T-cell (primary cell): Measurements from ENCODE around the gene PROM2. TPM values are rescaled to one million over a fixed set of nuclear protein-coding genes. Genes with fewer than 3 reads are reported as not detected.

Source experiments
- ATAC-seq, 4 experiments: fragments of 200-7000 bp in 3 of 4; fragments of 150-1000 bp in 1 of 4; cut with Tn5 transposase; replicated peaks in 1 of 4; 1 replicate in 3 of 4; 2 replicates in 1 of 4; pipeline ENCODE4 v1.10.0; 2021; ENCODE audit warnings: moderate library complexity in 3 of 4, mild to moderate bottlenecking in 2 of 4, moderate number of reproducible peaks in 1 of 4
- CTCF ChIA-PET, 2 donors: fragments of 300-600 bp; sonication (Branson Sonifier 250); formaldehyde crosslinking; loops; one replicate each; lab custom pipeline; 2022; ENCODE audit warnings: antibody characterized with exemption in 2 of 2; lab: Charles Lee
- POLR2A ChIA-PET, 2 donors: fragments of 300-600 bp; sonication (Branson Sonifier 250); formaldehyde crosslinking; loops; one replicate each; lab custom pipeline; 2022; ENCODE audit warnings: antibody characterized with exemption in 2 of 2; lab: Charles Lee
- DNase-seq, 35 experiments: peaks; one replicate each; pipeline versions ENCODE4 v3.0.0 to v3.0.0-alpha.2; 2013 to 2023
- H3K27ac ChIP-seq: one replicate; pipeline ENCODE4 v1.5.1; 2013; ENCODE audit warnings: low read length
- H3K27me3 ChIP-seq, 2 experiments: replicated peaks in 1 of 2; 1 replicate in 1 of 2; 2 replicates in 1 of 2; pipeline versions ENCODE4 v1.6.1 to v1.7.0; 2013; ENCODE audit warnings: low read length in 1 of 2, mixed read lengths in 1 of 2; ENCODE audit not compliant: control insufficient read depth in 2 of 2, insufficient read depth in 2 of 2; ENCODE audit errors: extremely low read depth in 1 of 2
- H3K36me3 ChIP-seq, 2 donors: 1 replicate in 1 of 2; 2 replicates in 1 of 2; pipeline versions ENCODE4 v1.6.1 to v1.7.0; 2013; ENCODE audit warnings: low read length in 1 of 2; ENCODE audit not compliant: control insufficient read depth in 2 of 2, insufficient read depth in 1 of 2; ENCODE audit errors: extremely low read depth in 1 of 2
- H3K4me1 ChIP-seq, 2 experiments: 1 replicate in 1 of 2; 2 replicates in 1 of 2; pipeline versions ENCODE4 v1.6.1 to v1.7.0; 2013; ENCODE audit warnings: low read length in 2 of 2, mixed read lengths in 1 of 2; ENCODE audit not compliant: insufficient read depth in 2 of 2, control insufficient read depth in 1 of 2; ENCODE audit errors: extremely low read depth in 1 of 2
- H3K4me3 ChIP-seq, 2 donors: 1 replicate in 1 of 2; 2 replicates in 1 of 2; pipeline versions ENCODE4 v1.5.1 to v1.7.0; 2013; ENCODE audit warnings: mild to moderate bottlenecking in 2 of 2, low read length in 1 of 2, moderate library complexity in 1 of 2; ENCODE audit not compliant: control insufficient read depth in 1 of 2; ENCODE audit errors: extremely low read depth in 1 of 2
- H3K9me3 ChIP-seq: 2 replicates; pipeline ENCODE4 v1.7.0; 2013
- H3K27ac Mint-ChIP-seq, 2 donors: one replicate each; pipeline ENCODE4 v1.8.0; 2020 to 2021; ENCODE audit warnings: mild to moderate bottlenecking in 2 of 2, mixed read lengths in 2 of 2
- H3K27me3 Mint-ChIP-seq, 2 donors: one replicate each; pipeline ENCODE4 v1.8.0; 2021 to 2022; ENCODE audit warnings: mixed read lengths in 2 of 2
- H3K36me3 Mint-ChIP-seq: one replicate; pipeline ENCODE4 v1.8.0; 2021; ENCODE audit warnings: mixed read lengths
- H3K4me1 Mint-ChIP-seq, 3 donors: one replicate each; pipeline ENCODE4 v1.8.0; 2020 to 2022; ENCODE audit warnings: mixed read lengths in 3 of 3, mild to moderate bottlenecking in 1 of 3
- H3K4me3 Mint-ChIP-seq, 3 donors: one replicate each; pipeline ENCODE4 v1.8.0; 2020 to 2022; ENCODE audit warnings: mild to moderate bottlenecking in 3 of 3, mixed read lengths in 3 of 3, moderate library complexity in 3 of 3
- H3K9me3 Mint-ChIP-seq, 3 donors: one replicate each; pipeline ENCODE4 v1.8.0; 2020 to 2022; ENCODE audit warnings: mixed read lengths in 3 of 3
- WGBS: methylation state at CpG from one replicate; pipeline ENCODE4 v1.1.5; 2013; ENCODE audit warnings: missing lambda C conversion rate; ENCODE audit not compliant: insufficient coverage; 5-methylcytosine and 5-hydroxymethylcytosine counted together
- total RNA-seq, 35 experiments: library from RNA in 6 of 35; stranded (reverse) in 6 of 35; fragments of 120-200 nt in 1 of 35; gene quantifications; one replicate each; pipeline versions ENCODE4 v1.2.1 to v1.2.4 and lab custom pipeline; 2013 to 2026

Gene PROM2
- total RNA-seq, 5 donors from 2014 or later (not counting 1 experiment from before 2014, with no cell fraction given) = 0.30 to 2.1 (median 0.40) TPM

DNA sequence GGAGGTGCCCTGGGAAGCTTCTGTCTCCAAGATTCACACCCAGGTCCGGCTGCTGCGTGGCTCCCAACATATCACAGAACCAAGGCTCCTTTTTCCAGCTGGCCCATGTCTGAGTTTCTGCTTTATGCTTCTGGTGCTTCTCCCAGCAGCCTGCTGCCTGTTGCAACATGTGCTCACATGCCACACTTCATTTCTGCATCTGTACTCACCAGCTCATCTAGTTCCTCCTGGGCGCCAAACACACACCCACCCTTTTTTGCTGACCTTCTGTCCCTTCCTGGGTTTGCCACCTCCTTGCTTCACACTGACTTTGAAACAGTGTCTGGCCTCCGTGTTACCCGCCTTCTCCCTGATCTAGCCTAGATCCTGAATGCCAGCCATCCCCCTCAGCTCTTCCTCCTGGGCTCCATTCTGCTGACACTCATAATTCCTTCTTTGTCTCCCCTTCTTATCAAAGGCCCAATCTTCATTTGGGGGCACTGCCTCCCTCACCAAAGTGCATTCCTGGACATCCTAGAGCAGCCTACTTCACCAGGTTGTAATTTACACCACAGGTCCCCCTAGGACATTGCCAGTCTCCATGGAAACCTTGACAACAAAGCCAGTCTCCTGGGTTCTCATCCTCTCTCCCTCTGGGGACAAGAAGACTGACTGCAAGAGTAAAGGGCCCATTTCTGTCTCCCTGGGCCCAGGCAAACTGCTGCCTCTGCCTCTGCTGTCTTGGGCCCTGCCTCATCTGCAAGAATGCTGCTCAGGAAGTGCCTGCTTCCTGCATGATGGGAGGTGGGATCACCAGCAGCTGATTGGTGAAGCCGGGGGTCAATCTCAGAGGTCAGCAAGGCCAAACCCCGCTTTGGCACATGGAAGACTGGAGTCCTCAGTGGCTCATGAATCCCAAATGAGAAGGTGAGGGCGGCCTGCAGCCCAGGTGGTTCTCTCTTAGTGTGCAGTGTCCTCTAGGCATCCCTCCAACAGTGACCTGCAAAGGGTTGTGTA lies 13.9 kb upstream of the PROM2 start:
- H3K27ac ChIP-seq = no peak overlapping the region
- Mint-ChIP-seq H3K4me3 (no peak overlapping the region), H3K27ac (no peak overlapping the region), H3K36me3 (peaks cover 13% of the 10 kb centered on the region), H3K4me1 (no peaks in the 10 kb centered on the region), H3K27me3 (peaks cover 8 to 16% of the 10 kb centered on the region in 2 donors), H3K9me3 (peaks cover 12 to 26% (median 22%) of the 10 kb centered on the region in 3 donors)
- no peak for ATAC-seq
- H3K36me3 ChIP-seq = no peaks in the 10 kb centered on the region
- CTCF ChIA-PET = no interaction called here
- DNase-seq = no peak
- no peaks in the 10 kb centered on the region for H3K4me1 ChIP-seq
- POLR2A ChIA-PET = no interaction called here
- no peak overlapping the region for H3K4me3 ChIP-seq
- 83% methylated on average over 7 of the region's 8 CpGs for WGBS
- H3K27me3 ChIP-seq = peaks cover 0 to 11% of the 10 kb centered on the region in 2 experiments
- H3K9me3 ChIP-seq = no peaks in the 10 kb centered on the region

DNA sequence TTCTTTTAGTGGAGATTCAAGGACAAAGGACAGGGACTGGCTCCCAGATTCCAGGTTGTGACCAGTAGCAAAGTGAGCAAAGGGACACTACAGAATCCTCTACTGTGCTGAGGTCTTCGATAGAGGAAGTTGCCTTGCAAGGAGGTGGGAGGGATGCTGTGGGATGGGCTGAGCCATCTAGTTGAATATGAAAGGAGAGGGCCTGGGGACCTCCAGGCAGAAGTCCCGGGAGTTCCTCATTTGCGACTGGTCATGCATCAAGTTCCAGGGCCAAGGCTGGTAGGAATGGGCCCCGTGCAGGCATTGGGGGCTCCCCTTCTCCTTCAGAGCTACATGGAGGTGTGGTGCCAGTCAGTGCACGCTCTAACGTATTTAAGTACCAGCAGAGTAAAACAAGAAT lies 12.6 kb upstream of the PROM2 start:
- 43% methylated on average over 3 of the region's 6 CpGs for WGBS
- no peak overlapping the region for H3K4me3 ChIP-seq
- Mint-ChIP-seq H3K27me3 (peaks cover 15 to 16% of the 10 kb centered on the region in 2 donors), H3K4me3 (no peak overlapping the region), H3K27ac (no peak overlapping the region), H3K36me3 (peaks cover 10% of the 10 kb centered on the region), H3K4me1 (no peaks in the 10 kb centered on the region), H3K9me3 (peaks cover 9 to 19% (median 16%) of the 10 kb centered on the region in 3 donors)
- CTCF ChIA-PET = no interaction called here
- H3K36me3 ChIP-seq = no peaks in the 10 kb centered on the region
- POLR2A ChIA-PET = no interaction called here
- no peaks in the 10 kb centered on the region for H3K9me3 ChIP-seq
- no peak for DNase-seq
- no peaks in the 10 kb centered on the region for H3K4me1 ChIP-seq
- no peak overlapping the region for H3K27ac ChIP-seq
- H3K27me3 ChIP-seq = peaks cover 0 to 15% of the 10 kb centered on the region in 2 experiments
- ATAC-seq = no peak

DNA sequence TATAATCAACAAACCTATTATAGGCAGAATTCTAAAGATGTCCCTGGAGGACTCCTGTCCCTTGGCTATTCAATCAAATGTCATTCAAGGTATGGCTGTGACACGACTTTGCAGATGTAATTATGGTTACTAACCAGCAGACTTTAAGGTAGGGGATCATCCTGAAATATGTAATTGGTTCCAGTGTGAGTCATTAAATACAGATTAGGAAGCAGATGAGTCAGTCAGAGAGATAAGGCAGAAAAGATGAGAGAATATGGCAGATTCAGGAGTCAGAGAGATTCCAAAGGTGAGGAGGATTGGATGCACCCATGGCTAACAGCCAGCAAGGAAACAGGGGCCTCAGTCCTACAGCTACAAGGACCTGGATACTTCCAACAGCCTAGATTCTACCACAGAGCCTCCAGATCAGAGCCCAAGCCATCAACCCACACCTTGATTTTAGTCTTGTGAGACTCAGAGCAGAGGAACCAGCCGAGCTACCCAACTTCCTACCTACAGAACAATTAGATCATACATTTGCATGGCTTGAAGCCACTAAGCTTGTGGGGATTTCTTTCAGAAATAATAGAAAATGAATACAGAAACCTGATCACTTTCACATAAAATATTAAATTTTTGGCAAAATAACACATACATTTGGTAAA lies 11.2 kb upstream of the PROM2 start:
- Histone ChIP-seq H3K9me3 (no peaks in the 10 kb centered on the region), H3K36me3 (no peaks in the 10 kb centered on the region), H3K27ac (no peak overlapping the region), H3K4me1 (no peaks in the 10 kb centered on the region), H3K27me3 (peaks cover 0 to 21% of the 10 kb centered on the region in 2 experiments), H3K4me3 (no peak overlapping the region)
- Mint-ChIP-seq H3K27ac (no peak overlapping the region), H3K36me3 (peaks cover 10% of the 10 kb centered on the region), H3K27me3 (peaks cover 16 to 18% of the 10 kb centered on the region in 2 donors), H3K4me1 (no peaks in the 10 kb centered on the region), H3K4me3 (no peak overlapping the region), H3K9me3 (peaks cover 7 to 16% (median 12%) of the 10 kb centered on the region in 3 donors)
- ATAC-seq (no peak), DNase-seq (no peak)
- 50% methylated on average over 1 of the region's 2 CpGs for WGBS
- POLR2A ChIA-PET = no interaction called here
- CTCF ChIA-PET = no interaction called here

DNA sequence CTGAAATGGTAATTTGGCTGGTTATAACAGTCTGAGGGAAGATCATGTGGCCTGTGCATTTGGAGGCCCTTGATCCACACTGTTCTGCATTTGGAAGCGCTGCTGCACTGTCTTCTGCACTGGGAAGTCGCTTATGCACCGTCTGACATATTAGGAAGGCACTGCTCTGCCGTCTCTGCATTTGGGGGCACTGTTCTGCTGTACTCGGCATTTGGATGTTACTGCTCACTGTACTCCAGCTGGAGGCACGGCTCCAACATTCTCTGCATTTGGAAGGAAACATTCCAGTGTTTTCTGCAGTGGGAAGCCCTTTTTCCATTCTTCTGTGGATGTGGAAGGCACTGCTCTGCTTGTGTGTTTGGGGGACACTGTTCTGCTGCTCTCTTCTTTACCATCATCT lies 9.6 kb upstream of the PROM2 start:
- ATAC-seq (no peak), DNase-seq (no peak)
- H3K27ac ChIP-seq = no peak overlapping the region
- Mint-ChIP-seq H3K9me3 (peaks cover 0 to under 1% (median 0%) of the 10 kb centered on the region in 3 donors), H3K27ac (no peak overlapping the region), H3K36me3 (no peaks in the 10 kb centered on the region), H3K4me1 (no peaks in the 10 kb centered on the region), H3K27me3 (peaks cover 9 to 18% of the 10 kb centered on the region in 2 donors), H3K4me3 (no peak overlapping the region)
- H3K4me3 ChIP-seq = no peak overlapping the region
- peaks cover 0 to 23% of the 10 kb centered on the region in 2 experiments for H3K27me3 ChIP-seq
- no peaks in the 10 kb centered on the region for H3K4me1 ChIP-seq
- CTCF ChIA-PET = no interaction called here
- 73% methylated on average over 5 of the region's 6 CpGs for WGBS
- no peaks in the 10 kb centered on the region for H3K9me3 ChIP-seq
- H3K36me3 ChIP-seq = no peaks in the 10 kb centered on the region
- POLR2A ChIA-PET = no interaction called here

DNA sequence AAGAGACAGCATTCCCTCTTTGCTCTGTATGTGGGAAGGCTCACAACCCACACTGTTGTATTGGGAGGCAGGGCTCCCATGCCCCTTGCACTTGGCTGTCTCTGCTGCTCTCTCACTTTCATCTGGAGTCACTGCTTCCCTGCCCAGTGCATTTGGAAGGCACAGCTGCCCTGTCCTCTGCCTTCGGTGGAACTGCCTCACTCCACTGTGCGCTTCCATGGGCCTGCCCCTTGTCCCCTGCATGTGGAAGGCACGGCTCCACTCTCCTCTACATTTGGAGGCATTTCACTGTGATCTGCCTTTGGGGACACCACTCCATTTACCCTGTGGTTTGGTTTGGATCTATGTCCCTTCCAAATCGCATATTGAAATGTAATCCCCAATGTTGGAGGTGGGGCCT lies 9.1 kb upstream of the PROM2 start:
- no peaks in the 10 kb centered on the region for H3K9me3 ChIP-seq
- WGBS = 70% methylated on average over 3 of the region's 4 CpGs
- no peaks in the 10 kb centered on the region for H3K9me3 Mint-ChIP-seq
- CTCF ChIA-PET = no interaction called here
- peak in 1 of 35 experiments; percentile 2 for DNase-seq
- no peak for ATAC-seq
- H3K4me1 ChIP-seq = no peaks in the 10 kb centered on the region
- H3K4me3 ChIP-seq = no peak overlapping the region
- H3K27ac Mint-ChIP-seq = no peak overlapping the region
- peaks cover 0 to 19% of the 10 kb centered on the region in 2 experiments for H3K27me3 ChIP-seq
- H3K4me1 Mint-ChIP-seq = no peaks in the 10 kb centered on the region
- no peaks in the 10 kb centered on the region for H3K36me3 ChIP-seq
- no peaks in the 10 kb centered on the region for H3K36me3 Mint-ChIP-seq
- H3K27me3 Mint-ChIP-seq = peaks cover 9 to 16% of the 10 kb centered on the region in 2 donors
- no peak overlapping the region for H3K4me3 Mint-ChIP-seq
- H3K27ac ChIP-seq = no peak overlapping the region
- POLR2A ChIA-PET = no interaction called here

DNA sequence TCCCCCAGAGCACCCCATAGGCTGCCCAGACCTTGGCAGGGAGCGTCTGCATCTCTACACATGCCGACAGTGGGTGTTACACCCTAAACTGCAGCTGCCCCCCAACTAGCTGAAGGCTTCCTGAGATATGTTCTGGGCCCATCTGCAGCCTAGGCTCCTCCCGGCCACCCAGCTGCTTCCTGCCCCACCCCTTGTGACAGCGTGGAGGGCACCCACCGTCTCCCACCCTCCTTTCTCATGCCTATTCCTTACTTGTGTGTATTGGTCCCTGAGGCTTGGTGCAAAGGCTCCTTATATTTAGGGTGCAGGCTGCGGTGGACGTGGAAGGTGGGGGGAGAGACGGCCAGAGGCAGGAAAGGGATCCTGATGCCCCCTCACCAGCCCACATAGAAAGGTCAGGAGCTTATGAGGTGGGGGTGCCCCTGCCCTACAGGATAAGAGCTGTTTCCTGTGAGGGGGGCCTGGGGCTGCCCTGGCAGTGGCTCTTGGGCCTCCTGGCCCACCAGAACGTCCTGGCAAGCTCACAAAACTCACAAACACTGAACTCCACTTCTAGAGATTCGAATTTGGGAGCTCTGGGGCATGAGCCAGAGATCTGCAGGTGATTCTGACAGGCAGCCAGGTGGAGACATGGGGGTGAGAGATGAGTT lies 7.3 kb upstream of the PROM2 start:
- H3K4me1 Mint-ChIP-seq = no peaks in the 10 kb centered on the region
- POLR2A ChIA-PET = no interaction called here
- Histone ChIP-seq H3K36me3 (no peaks in the 10 kb centered on the region), H3K27ac (no peak overlapping the region), H3K4me3 (no peak overlapping the region), H3K4me1 (no peaks in the 10 kb centered on the region), H3K9me3 (no peaks in the 10 kb centered on the region), H3K27me3 (peaks cover 0 to 15% of the 10 kb centered on the region in 2 experiments)
- no peak for DNase-seq
- no peaks in the 10 kb centered on the region for H3K36me3 Mint-ChIP-seq
- 60% methylated on average over 2 of the region's 10 CpGs for WGBS
- no peak for ATAC-seq
- CTCF ChIA-PET = no interaction called here
- no peaks in the 10 kb centered on the region for H3K9me3 Mint-ChIP-seq
- no peak overlapping the region for H3K27ac Mint-ChIP-seq
- no peak overlapping the region for H3K4me3 Mint-ChIP-seq
- peaks cover 6 to 9% of the 10 kb centered on the region in 2 donors for H3K27me3 Mint-ChIP-seq
